Left kidney (tissue), 2 donors: ENCODE measurements around the gene LRRC55. TPM values are rescaled to one million over a fixed set of nuclear protein-coding genes. Genes with fewer than 3 reads are reported as not detected.
"Not testable (repeated sequence)": the region's sequence is repeated elsewhere in the genome, so short reads cannot be mapped to it uniquely, and the experiment has no call there.

Source experiments
- DNase-seq: peaks from one replicate; pipeline ENCODE4 v3.0.0-alpha.2; 2013
- polyA plus RNA-seq: library from polyadenylated mRNA; unstranded; fragments of 120-200 nt; gene quantifications from one replicate; pipeline ENCODE4 v1.2.1, GENCODE V29; 2013; ENCODE audit not compliant: insufficient read length

LRRC55 gene
- polyA plus RNA-seq, 1 donor, result 3.9 TPM

DNA sequence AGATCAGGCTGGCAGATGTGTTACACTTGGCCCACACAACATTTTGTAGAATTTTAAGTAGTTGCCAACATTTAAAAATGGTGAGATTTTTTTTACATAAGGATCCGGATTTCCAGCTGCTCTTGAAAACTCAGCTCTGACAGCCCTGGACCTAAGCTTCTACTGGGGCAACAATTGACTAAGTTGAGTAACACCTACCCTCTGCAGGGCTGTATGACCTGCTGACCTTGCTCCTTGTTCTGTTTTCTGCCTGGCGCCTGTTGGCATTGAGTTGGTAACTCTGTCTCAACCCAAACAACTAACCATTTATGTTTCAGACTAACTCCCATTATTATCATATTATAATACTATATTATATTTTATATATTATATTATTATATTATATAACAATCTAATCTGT lies 21.1 kb upstream of the LRRC55 start:
- no peak for DNase-seq

DNA sequence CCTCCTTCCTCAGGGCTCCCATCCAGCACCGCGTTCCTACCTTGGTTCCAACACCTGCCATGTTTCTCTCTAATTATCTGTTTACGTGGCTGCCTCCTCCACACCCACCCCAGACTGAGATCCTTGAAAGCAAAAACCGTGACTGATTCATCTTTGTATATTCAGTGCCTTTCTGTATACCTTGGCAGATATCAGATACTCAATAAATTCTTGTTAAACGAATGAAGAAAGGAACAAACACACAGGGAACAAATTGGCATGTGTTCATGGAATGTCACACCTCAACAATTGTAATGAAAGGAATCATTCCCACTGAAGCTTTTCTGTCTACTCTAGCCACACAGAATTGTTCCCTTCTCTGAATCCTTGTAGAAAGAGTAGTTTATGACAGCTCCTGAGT lies 20.4 kb upstream of the LRRC55 start:
- no peak for DNase-seq

DNA sequence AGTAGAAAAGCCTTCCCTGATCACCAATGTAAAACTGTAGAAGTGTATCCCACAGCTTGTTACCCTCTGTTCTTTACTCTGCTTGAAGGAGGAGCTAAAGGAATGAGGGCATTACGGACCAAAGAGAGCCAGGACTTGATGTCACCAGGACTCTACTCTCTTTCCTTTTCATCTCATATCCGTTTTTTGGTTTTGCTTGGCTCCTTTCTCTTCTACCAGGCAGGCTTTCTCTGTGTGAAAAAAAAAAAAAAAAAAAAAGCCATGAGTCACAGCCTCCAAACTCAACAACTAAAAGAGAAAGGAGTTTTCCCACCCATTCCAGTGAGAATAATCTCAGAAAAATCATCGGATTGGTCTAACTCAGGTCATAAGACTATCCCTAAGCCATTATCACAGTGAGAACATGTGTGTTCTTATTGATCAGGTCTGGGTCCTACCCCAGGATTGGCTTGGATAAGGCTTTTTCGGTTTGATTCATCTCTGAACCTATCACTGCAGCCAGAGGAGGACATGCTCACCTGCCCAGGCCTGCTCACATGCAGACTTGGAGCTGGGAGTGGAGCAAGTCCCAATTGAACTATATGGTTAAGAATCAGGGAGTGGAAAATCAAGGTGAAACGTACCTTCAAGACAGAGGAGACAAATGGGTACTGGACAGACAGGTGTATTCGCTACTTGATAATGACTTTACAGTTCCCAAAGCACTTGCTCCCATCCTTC lies 19.4 kb upstream of the LRRC55 start:
- DNase-seq, result no peak

DNA sequence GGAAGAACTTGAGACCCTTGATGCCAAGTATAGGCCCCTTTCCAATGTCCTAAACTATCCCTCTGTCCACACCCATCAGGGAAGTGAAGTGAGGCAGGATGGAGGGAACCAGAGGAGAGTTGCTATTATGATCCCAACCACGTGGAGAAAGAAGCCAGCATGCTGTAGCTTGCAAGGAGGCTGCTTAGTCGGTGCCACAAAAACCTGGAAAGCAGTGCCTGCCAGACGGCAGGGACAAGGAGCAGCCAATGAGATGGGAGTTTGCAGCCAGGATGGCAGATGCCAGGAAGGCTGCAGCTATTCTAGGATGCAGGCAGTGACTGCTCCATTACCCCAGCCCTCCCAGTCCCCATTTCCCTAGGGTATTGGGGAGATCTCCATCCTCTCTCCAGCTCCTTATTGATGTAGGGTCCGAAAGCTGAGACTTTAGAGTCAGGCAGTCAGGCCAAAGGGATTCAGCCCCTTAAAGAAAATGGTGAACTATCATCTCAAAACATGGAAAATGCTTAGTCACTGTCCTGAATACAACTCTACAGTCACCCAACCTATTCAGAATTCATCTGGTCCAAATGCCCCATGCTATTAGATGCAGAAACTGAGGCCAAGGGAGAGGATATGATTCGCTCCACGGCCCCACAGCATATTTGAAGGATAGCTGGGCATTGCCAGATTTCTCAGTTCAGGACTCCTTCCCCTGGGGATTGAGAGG lies 18.4 kb upstream of the LRRC55 start:
- DNase-seq, result no peak

DNA sequence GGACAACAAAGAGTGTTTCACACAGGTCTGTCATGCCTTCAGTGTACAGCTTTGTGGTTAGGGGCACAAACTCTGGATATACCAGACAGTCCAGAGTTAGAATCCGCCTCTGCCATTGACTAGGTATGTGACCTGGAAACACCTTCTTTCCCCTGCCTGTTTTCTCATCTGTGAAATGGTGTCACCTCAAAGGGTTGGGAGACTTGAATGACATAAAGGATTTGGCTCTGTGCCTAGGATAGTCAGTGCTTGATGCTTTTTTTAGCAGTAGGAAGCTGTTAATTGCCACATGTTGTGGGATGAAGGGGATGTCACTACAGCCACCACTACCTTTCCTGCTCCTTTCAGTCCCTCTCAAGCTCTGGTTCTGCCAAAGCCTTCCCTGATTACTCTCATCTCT lies 17.4 kb upstream of the LRRC55 start:
- DNase-seq, result no peak

DNA sequence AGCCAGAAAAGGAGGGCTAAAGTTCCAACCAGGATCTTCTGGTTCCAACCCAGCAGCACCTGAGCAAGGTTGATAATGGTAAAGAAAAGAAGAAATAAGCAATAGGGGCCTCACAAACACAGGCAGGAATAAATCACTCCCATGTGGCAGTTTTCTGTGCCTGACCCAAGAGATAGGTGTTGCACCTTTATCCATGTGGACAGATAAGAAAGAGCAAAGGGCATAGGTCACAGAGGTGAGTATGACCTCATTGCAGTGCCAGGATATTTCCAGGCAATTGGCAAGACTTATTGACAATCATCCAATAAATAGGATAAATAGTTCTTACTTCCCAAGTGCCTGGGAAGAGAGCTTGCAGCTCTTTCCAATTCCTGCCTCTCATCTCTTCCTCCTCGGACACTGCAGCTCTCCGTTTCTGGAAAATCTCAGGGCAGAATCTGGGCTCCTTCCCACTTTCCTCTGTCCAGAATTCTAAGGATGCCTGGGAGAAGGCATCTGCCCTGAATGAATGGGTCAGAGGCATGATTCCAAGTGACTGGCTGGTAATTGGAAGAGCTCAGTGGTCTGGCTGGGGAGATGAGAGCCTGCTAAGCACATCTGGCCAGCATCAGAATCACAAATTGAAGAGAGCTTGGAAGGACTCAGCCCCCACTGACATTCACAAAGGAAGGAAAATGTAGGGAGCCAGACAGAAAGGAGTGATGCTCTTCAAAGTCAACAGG lies 14.5 kb upstream of the LRRC55 start:
- no peak for DNase-seq

DNA sequence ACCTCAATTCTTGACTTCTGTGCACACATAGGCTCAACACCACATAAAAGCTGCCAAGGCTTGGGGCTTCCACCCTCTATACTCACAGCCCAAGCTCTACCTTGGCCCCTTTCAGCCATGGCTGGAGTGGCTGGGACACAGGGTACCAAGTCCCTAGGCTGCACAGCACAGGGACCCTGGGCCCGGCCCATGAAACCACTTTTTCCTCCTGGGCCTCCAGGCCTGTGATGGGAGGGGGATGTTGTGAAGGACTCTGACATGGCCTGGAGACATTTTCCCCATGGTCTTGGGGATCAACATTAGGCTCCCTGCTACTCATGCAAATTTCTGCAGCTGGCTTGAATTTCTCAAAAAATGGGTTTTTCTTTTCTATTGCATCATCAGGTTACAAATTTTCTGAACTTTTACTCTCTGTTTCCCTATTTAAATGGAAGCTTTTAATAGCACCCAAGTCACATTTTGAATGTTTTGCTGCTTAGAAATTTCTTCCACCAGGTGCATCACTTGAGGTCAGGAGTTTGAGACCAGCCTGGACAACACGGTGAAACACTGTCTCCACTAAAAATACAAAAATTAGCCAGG lies 11.9 kb upstream of the LRRC55 start:
- not testable (repeated sequence) for DNase-seq

DNA sequence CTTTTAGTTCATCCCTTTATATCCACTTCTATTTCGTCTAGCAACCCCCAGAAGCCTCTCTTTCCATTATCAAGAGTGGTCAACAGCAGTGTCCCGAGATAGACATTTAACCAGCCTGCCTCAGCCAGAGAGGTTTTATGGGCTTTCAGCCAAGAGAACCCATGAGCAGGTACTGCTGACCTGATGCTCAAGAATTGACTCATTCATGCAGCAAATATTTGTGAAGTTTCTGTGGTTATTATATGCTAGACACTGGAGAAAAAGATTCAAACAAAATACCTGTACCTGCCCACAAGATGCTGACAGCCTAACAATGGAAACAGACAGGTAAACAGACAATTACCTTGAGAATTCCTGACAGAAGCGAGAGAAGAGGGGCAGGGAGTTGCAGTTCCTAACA lies 9.7 kb upstream of the LRRC55 start:
- no peak for DNase-seq

DNA sequence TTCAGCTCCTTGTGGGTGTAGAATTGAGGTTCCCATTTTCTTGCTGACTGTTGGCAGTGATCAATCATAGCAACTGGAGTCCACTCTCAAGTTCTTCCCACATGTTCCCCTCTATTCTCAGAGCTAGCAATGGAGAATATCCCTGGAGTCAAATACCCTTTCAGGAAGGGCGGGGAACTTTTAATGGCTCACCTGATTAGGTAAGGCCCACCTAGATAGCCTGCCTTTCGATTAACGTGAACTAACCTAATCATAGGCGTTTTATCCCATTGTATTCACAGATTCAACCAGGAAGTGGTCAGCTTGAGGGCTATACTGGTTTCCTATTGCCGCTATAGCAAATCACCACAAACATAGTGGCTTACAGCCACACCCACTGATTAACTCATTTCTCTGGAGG lies 7.1 kb upstream of the LRRC55 start:
- DNase-seq, result no peak

DNA sequence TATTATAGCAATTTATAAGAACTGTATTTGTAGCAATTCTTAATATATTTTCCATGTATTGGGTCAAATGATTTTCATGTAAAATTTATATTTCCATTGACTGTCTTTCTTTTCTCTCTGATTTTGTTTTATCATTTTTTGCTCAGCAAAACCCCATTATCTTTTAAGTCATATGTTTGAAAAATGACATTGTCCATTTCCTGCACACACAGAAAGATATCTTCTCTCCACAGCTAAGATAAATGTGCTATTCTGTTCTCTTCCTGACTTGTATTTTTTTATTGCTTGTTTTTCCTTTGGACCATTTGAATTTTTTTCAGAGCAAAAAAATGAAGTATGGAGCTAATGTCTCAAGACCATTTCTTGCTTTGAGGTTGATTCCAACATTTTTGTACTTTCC lies 6.3 kb upstream of the LRRC55 start:
- DNase-seq, result no peak

DNA sequence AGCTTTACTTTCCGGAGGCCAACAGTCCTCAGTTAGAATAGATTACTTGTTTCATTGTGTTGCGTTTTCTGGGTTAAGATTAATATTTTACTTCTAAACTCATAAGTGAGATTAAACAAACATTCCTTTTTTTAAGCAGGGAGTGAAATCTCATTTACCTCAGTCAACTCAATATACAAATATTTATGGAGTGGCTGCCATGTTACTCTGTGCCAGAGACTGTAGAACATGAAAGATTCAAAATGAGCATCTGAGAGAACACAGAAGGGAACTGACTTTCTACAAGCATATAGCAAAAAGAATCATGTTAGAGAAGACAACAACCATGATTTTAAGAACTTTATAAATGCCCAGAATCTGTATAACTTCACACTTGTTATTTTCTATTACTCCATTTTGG lies 3.4 kb upstream of the LRRC55 start:
- no peak for DNase-seq

DNA sequence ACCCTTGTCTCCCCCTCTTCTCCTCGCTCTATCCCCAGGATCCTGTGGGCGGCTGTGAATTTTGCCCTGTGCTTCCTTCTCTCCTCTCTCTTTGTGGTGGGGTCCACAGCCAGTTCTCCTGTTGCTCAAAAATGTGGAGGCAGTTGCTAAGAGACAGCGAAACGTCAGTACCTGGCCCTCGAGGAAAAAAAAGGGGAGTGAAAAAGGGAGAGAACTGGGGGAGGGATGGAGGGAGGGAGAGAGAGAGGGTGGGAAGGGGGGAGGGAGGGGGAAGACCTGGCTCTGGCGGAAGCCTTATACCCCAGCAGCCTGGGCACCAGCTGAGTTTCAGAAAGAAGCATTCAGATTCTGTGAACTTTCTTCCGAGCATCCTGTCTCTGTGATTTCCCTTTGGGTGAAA lies 2.1 kb upstream of the LRRC55 start:
- no peak for DNase-seq

DNA sequence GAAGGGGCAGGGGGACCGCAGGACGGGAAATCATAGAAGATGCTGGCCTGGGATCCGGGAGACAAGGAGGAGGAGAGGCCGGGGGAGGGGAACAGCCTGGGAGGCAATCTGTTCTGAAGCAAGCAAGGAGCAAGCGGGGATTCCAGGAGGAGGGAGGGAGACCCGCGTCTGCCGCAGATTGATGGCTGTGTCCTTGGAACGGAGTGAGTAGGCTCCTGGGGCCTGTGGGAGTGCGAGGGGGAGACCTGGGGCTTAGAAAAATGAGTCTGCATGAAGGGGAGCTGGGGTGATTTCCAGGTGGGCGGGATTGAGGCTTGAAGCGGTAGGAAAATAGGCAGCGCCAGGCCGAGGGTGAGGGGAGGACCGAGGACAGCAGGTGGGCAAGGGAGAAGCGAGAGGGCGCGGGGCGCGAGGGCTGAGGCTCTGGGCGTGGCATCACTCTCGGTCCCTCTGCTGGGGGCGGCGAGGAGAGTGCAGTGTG lies 1.6 kb upstream of the LRRC55 start:
- DNase-seq, result no peak

DNA sequence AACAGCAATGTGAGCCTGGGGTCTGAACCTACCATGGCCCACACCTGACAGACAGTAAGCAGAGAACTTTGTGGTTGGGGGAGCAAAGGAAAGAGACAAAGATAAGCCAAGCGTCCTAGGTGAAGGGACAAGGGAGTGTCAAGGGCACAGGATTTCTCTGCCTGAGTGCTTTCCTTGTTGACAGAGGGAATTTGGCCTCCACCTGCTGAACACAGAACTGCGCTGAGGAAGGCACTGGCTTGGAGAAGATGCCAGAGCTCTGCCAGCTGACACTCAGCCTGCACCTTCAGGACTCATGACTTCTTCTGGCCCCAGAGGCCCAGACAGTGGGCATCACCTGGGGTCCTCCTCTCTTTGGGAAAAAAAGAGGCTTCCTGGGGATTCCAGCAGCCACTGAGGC lies 789 bp upstream of the LRRC55 start:
- DNase-seq, result no peak

DNA sequence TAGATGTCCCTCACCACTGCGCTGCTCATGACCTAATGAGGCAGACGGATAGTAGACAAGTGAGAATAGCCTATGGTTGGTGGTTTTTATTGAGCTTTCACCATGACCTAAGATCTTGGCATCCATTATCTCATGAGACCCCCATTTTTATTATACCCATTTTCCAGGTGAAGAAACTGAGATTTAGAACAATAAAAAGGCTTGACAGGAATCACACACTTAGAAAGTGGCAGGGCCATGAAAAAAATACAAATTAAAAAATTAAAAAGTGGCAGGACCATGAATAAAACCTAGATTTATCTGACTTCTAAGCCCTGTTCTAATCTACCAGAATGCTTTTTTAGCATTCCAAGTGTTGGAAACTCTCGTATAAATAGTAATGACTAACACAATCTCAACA lies 1.1 kb downstream of the LRRC55 start:
- DNase-seq, result no peak

DNA sequence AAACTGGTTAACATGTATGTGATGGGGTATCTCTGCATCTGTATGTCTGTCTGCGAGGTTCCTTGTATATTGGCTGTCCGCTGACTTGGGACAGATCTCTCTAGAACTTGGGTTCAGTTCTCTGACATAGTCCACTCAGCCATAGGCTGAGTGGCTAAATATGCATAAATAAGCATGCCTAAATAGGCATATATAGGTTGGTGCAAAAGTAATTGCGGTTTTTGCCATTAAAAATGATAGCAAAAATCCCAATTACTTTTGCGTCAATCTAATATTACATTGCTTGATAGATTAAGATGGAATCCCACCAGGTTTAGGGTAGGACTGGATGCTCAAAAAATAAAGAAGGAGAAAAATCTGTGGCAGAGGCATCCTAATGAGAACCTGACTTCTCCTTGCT lies 8.8 kb downstream of the LRRC55 start:
- DNase-seq, result no peak

DNA sequence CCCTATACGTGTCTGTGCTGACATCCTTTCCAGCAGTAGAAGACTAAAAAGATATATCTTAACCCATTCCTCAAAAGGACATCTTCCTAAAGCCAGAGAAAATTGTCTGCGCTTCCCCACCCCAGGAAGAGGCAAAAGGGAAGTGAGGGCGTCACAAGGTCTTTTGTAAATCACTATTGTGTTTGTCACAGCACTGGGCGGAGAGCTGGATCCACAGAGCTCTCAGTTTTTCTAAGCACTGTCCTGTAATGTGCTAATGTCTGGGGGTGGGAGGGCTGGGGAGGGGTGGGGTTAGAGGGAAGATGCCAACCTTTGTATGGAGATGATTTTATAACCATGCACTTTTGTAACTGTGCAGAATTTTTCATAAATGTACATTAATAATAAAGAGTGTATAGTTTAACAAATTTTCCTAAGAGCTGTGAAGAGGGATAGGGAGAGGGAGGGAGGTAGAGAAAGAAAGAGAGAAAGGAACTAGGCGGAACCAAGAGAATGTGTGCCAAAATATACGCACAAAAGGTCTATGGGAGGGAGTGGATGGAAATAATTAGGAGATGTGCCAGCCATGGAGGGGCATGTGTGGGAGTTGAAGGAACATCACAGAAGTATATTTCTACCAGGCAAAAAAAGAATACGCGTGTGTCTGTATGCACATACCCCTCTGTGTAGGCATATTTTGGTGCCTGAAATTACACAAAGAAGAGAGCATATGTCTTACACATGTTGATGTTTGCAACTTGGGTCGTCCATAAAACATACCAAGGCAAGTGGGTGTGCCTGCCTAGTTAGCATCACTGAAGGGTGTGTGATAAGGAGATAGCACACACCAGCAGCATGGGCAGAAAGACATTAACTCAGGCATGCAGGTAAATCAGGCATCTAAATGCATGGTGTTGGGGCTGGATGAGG lies 9.8 kb downstream of the LRRC55 start:
- no peak for DNase-seq

DNA sequence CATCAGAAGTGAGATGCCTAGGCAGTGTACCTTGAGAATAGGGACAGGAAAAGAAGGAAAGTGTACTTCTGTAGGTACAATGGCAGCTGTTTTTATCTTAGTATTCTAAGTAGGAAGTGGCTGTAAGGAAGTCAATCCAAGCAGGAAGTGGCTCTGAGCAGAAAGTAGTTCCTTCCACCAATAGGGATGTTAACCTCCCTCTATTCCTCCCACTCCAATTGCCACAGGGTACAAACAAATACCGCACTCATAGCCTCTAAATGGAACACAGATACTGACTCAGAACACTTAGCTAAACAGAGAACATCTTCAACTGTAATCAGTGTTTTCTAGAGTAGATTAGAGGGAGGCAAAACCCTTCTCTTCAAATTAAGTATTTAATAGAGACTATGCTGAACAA lies 10.6 kb downstream of the LRRC55 start:
- DNase-seq, result no peak

DNA sequence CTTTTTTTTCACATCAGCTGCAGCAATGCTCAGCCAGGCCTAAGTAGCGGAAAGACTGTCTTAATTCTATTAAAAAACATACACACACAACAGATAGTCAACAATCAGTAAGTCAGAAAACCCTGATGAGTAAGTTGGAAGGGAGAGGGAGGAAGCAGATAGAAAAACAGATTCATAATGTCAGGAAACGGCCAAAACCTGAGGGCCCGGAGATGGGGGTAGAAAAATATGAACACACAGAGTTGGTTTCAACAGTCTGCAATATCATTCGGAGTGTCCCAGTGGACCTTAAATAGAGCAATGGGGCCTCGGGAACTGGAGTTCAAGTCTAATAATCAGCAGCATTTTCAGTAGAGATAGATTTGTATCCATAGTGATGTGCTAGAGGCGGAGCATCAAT lies 14.8 kb downstream of the LRRC55 start:
- DNase-seq, result no peak

DNA sequence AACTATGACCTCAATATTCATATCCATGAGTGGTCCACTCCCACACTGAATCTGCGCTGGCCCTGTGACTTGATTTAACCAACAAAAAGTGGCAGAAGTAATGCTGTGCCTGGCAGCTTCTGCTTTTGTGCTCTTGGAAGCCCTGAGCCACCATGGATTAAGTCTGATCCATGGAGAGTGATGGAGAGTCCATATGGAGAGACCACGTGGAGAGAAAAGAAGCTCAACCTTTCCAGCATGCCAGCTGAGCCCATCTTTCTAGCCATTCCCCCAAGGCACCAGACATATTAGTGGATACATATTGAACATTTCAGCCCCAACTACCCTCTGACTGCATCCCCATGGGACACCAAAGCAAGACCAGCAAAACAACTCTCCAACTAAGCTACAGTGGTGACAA lies 16.0 kb downstream of the LRRC55 start:
- DNase-seq, result no peak

DNA sequence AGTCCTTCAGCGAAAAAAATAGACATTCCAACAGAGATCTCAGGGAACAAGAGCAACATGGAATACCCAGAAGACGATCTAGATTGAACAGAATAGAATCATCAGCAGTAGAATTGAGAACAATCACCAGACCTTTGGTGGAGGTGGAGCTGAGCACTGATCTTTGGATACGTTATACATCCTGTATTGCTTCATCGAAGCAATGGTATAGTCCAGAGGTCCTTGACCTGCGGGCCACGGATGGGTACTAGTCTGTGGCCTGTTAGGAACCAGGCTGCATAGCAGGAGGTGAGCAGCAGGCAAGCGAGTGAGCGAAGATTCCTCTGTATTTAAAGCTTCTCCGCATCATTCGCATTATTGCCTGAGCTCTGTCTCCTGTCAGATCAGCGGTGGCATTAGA lies 17.6 kb downstream of the LRRC55 start:
- DNase-seq, result no peak

DNA sequence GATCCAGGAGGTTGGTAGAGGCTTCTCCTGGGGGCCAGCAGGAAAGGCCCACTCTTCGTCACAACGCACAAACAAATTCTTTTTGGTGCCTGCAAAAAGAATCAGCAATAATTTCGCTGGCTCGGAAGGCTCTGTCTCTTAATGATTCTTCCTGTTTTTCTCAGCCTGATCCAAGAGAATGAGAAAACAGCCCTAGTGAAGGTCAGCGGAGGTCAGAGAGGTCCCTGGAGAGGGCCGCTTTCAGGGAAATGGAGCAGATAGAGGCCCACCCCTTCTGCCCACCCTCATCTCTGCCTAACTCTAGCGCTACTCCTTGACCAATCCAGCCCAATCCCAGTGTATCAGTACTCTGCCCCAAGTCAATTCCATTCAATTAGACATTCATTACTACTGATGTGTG lies 19.2 kb downstream of the LRRC55 start:
- no peak for DNase-seq
